ENCODE measurements around the gene KCNH2. TPM values are rescaled to one million over a fixed set of nuclear protein-coding genes. Genes with fewer than 3 reads are reported as not detected.

KCNH2 gene
- total RNA-seq, 1 donor from 2014 or later, result 0.37 TPM

DNA sequence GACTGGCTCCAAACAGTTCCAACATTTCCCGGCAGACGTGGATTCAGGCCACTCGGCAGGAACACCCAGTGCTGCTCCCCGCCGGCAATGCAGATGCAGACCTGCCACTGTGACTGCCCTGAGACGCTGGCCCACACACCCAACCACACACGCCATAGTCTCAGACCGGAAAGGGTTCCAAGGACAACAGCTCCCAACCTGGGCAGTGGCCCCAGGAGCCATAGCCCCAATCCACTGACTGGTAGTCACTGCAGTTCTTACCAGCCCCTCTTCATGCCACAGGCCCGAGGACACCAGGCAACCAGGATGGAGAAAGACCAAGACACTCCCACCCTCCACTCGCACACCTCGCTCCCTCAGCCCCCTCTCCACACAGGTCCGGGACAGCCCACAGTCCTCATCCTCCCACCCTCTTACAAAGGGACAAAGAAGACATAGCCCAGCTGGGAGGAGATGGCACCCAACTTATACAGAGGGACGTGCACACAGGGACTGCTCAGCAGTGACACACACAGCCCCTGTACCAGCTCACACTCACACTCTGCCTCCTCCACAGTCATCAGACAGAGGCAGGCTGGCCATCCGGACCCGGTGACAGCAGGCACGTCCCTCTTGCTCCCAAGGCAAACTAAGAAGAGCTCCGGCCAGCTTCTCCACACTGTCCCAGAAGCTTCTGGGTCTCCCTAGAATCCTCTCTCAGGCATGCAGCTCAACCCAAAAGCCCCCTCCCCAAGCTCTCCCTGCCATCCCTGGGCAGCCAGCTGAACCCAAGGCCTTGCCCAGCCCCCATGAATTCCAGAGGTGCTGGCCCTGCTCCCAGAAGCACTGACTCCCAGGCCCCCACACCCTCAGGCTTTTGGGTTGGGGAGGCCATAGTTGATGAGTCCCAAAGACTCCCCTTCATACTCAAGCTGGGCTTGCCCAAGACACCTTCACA lies 24.8 kb downstream of the KCNH2 start:
- Mint-ChIP-seq H3K27ac (no peak overlapping the region), H3K4me3 (no peak overlapping the region), H3K27me3 (peaks cover 21% of the 10 kb centered on the region), H3K4me1 (no peaks in the 10 kb centered on the region), H3K36me3 (ENCODE audit: low read depth) (no peaks in the 10 kb centered on the region), H3K9me3 (no peaks in the 10 kb centered on the region)
- intact Hi-C loops (cut with micrococcal nuclease), result no loop called here
- no peak for DNase-seq

DNA sequence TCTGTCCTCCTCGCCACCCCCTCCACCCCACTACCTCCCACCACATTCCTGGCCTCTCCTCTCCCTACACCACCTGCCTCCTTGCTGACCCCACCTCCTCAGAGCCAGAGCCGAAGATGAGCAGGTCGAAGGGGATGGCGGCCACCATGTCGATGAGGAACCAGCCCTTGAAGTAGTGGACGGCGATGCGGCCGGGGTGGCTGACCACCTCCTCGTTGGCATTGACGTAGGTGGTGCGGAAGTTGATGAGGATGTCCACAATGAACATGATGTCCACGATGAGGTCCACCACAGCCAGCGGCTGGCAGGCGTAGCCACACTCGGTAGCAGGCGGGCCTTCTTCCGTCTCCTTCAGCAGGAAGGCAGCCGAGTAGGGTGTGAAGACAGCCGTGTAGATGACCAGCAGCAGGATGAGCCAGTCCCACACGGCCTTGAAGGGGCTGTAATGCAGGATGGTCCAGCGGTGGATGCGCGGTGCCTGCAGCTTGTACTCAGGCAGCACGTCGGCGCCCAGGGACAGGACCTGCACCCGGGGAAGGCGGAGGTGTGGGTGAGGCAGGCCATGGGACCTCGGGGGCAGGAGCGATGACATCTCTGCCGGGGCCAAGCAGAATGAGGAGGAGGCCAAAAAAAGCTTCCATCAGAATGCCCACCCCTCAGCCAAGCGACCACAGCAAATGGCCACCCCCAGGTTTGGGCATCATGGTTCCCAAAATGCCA lies 25.6 kb downstream of the KCNH2 start:
- intact Hi-C loops (cut with micrococcal nuclease), result no loop called here
- H3K27me3 Mint-ChIP-seq, result peaks cover 22% of the 10 kb centered on the region
- no peak overlapping the region for H3K4me3 Mint-ChIP-seq
- H3K36me3 Mint-ChIP-seq (ENCODE audit: low read depth), result no peaks in the 10 kb centered on the region
- no peak overlapping the region for H3K27ac Mint-ChIP-seq
- DNase-seq, result no peak
- H3K4me1 Mint-ChIP-seq, result no peaks in the 10 kb centered on the region
- no peaks in the 10 kb centered on the region for H3K9me3 Mint-ChIP-seq

DNA sequence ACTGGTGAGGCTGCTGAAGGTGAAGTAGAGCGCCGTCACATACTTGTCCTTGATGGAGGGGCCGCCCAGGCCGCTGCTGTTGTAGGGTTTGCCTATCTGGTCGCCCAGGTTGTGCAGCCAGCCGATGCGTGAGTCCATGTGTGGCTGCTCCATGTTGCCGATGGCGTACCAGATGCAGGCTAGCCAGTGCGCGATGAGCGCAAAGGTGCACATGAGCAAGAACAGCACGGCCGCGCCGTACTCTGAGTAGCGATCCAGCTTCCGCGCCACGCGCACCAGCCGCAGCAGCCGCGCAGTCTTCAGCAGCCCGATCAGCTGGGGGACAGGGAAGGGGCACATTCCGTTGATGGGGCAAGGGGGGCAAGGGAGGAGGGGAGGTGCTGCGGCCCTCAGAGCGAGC lies 26.6 kb downstream of the KCNH2 start:
- H3K9me3 Mint-ChIP-seq, result no peaks in the 10 kb centered on the region
- H3K27ac Mint-ChIP-seq, result no peak overlapping the region
- intact Hi-C loops (cut with micrococcal nuclease), result no loop called here
- no peak for DNase-seq
- peaks cover 14% of the 10 kb centered on the region for H3K27me3 Mint-ChIP-seq
- no peak overlapping the region for H3K4me3 Mint-ChIP-seq
- H3K4me1 Mint-ChIP-seq, result no peaks in the 10 kb centered on the region
- no peaks in the 10 kb centered on the region for H3K36me3 Mint-ChIP-seq (ENCODE audit: low read depth)

DNA sequence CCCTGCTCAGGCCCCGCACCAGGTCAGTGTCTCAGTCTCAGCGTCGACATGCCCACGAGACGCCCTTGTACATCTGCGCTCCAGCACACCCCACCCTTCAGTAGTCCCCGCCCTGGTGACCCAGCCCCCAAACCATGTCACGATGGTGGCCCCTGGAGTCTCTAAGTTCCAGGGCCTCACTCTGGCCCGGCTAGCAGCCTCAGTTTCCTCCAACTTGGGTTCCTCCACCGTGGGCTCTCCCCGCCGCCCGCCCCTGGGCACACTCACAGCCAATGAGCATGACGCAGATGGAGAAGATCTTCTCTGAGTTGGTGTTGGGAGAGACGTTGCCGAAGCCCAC lies 27.0 kb downstream of the KCNH2 start:
- intact Hi-C loops (cut with micrococcal nuclease), result no loop called here
- DNase-seq, result no peak
- no peak overlapping the region for H3K4me3 Mint-ChIP-seq
- peaks cover 15% of the 10 kb centered on the region for H3K27me3 Mint-ChIP-seq
- no peaks in the 10 kb centered on the region for H3K9me3 Mint-ChIP-seq
- H3K4me1 Mint-ChIP-seq, result no peaks in the 10 kb centered on the region
- H3K36me3 Mint-ChIP-seq (ENCODE audit: low read depth), result no peaks in the 10 kb centered on the region
- no peak overlapping the region for H3K27ac Mint-ChIP-seq

DNA sequence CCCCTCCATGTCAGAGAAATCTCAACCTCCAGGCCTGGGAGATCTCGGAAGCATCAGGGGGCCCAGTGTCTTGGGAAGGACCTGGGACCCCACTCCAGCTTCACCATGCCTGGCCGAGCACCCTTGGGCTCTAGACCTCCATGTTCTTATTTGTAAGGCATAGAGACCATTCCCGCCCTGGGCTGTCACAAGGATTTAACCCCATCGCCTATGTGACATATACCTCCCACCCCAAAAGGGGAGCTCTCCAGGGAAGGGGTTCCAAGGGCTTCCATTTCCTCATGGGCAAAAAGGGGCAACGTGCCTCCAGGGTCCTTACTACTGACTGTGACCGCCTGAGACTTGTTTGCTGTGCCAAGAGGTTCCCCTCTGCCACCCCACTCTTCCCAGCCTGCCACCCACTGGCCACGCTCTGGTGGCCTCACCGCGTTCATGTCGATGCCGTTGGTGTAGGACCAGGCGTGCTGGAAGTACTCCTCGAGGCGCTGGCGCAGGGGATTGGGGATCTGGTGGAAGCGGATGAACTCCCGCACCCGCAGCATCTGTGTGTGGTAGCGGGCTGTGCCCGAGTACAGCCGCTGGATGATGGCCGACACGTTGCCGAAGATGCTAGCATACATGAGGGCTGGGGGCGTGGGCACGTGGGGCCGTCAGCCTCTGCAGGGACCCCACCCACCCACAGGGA lies 27.5 kb downstream of the KCNH2 start:
- Mint-ChIP-seq H3K36me3 (ENCODE audit: low read depth) (no peaks in the 10 kb centered on the region), H3K27me3 (peaks cover 13% of the 10 kb centered on the region), H3K4me3 (no peak overlapping the region), H3K4me1 (no peaks in the 10 kb centered on the region), H3K9me3 (no peaks in the 10 kb centered on the region), H3K27ac (no peak overlapping the region)
- intact Hi-C loops (cut with micrococcal nuclease), result no loop called here
- DNase-seq, result no peak

DNA sequence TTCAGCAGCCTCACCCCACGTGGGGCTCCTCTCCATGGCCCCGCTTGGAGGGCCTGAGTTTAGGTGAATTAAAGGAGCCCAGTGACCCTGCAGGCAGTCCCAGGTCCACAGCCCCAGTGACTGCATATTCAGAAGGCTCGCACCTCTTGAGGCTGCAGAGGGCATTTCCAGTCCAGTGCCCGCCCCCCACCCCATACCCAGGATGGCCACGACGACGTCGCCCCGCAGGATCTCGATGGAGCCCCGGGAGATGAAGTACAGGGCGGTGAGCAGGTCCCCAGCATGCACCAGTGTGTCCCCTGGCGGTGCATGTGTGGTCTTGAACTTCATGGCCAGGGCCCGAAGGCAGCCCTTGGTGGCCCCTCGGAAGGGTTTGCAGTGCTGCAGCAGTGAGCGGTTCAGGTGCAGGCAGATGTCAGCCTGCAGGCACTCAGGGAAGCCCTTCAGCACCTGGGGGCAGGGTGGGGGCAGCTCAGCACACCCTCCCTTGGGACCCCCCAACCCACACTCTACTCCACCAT lies 28.1 kb downstream of the KCNH2 start:
- no peak for DNase-seq
- intact Hi-C loops (cut with micrococcal nuclease), result no loop called here
- Mint-ChIP-seq H3K9me3 (no peaks in the 10 kb centered on the region), H3K36me3 (ENCODE audit: low read depth) (no peaks in the 10 kb centered on the region), H3K27me3 (peaks cover 13% of the 10 kb centered on the region), H3K4me1 (no peaks in the 10 kb centered on the region), H3K4me3 (no peak overlapping the region), H3K27ac (no peak overlapping the region)

DNA sequence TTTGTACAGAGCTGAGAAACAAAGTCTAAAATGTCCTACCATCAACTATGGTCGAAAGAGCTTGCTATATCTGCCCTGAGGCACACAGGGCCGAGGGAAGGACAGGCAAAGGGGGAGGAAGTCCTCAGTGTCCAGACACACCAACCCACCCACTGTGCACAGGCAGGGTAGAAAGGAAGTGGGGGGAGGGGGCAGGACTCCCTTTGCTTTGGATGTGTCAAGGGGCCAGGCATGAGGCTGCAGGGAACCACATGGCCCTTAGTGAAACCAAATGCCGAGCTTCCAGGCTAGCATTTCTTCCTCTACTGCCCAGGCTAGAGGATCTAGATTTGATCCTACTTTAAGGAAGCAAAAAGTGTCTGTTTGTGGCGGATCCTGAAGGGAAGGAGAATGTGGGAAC lies 28.6 kb downstream of the KCNH2 start:
- no peaks in the 10 kb centered on the region for H3K9me3 Mint-ChIP-seq
- no peaks in the 10 kb centered on the region for H3K36me3 Mint-ChIP-seq (ENCODE audit: low read depth)
- intact Hi-C loops (cut with micrococcal nuclease), result no loop called here
- peaks cover 13% of the 10 kb centered on the region for H3K27me3 Mint-ChIP-seq
- H3K27ac Mint-ChIP-seq, result no peak overlapping the region
- DNase-seq, result no peak
- no peaks in the 10 kb centered on the region for H3K4me1 Mint-ChIP-seq
- no peak overlapping the region for H3K4me3 Mint-ChIP-seq

DNA sequence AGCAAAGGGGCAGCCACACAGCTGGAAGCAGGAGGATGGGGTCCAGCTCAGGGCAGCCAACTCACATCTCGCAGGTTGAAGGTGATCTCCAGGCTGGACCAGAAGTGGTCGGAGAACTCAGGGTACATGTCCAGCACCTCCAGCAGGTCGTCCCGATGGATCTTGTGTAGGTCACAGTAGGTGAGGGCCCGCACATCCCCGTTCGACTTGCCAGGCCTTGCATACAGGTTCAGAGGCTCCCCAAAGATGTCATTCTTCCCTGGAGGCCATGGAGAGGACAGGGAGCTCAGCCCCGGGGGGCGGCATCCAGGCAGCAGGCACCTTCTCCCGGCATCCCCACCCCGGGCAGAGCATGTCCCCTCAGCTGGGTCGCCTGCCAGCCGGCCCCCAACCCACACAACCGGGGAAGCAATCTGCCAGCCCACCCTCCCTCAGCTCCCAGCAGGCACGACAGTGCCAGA lies 29.3 kb downstream of the KCNH2 start:
- no peak overlapping the region for H3K4me3 Mint-ChIP-seq
- intact Hi-C loops (cut with micrococcal nuclease), result no loop called here
- no peaks in the 10 kb centered on the region for H3K36me3 Mint-ChIP-seq (ENCODE audit: low read depth)
- H3K27me3 Mint-ChIP-seq, result peaks cover 13% of the 10 kb centered on the region
- no peaks in the 10 kb centered on the region for H3K9me3 Mint-ChIP-seq
- H3K27ac Mint-ChIP-seq, result no peak overlapping the region
- DNase-seq, result no peak
- H3K4me1 Mint-ChIP-seq, result no peaks in the 10 kb centered on the region

DNA sequence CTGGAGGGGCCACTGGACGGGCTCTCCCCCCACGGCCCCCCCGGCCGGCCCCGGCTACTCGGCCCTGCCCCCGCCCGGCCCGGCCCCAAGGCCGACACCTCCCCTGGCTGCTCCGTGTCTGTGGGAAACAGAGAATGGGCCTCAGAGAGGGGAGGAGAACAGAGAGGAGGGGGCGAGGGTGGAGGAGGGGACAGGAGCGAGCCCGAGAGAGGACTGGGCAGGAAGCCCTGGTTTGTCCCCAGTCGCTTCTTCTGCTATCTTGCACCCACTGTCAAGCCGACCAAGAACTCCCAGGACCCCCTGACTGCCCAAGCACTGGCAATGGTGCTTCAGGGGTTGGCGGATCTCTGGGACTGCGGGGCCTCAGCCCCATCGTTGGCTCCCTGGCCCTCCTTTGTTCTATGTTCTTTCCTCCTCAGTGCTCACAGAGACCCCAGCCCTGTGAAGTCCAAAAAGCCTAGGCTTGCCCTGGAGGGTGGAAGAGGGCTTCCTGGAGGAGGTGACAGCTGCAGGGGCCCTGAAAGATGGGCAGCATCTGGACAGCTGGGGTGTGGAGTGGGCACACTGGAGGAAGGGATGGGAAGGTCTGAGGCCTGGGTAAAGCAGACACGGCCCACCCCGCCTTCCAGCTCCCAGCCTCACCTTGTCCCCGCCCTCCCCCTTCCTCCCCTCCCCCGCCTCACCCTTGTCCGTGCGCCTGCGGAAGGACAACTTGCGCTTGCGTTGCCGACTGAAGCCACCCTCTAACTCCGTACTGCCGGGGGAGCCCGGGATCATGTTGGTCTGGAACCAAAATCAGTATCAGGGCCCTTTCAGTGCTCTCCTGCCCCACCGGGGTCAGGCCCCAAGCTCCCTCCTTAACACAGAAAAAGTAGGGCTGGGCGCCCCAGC lies 30.1 kb downstream of the KCNH2 start:
- no peak overlapping the region for H3K27ac Mint-ChIP-seq
- peaks cover 13% of the 10 kb centered on the region for H3K27me3 Mint-ChIP-seq
- H3K4me3 Mint-ChIP-seq, result no peak overlapping the region
- H3K9me3 Mint-ChIP-seq, result no peaks in the 10 kb centered on the region
- no peaks in the 10 kb centered on the region for H3K4me1 Mint-ChIP-seq
- H3K36me3 Mint-ChIP-seq (ENCODE audit: low read depth), result no peaks in the 10 kb centered on the region
- intact Hi-C loops (cut with micrococcal nuclease), result no loop called here
- no peak for DNase-seq

DNA sequence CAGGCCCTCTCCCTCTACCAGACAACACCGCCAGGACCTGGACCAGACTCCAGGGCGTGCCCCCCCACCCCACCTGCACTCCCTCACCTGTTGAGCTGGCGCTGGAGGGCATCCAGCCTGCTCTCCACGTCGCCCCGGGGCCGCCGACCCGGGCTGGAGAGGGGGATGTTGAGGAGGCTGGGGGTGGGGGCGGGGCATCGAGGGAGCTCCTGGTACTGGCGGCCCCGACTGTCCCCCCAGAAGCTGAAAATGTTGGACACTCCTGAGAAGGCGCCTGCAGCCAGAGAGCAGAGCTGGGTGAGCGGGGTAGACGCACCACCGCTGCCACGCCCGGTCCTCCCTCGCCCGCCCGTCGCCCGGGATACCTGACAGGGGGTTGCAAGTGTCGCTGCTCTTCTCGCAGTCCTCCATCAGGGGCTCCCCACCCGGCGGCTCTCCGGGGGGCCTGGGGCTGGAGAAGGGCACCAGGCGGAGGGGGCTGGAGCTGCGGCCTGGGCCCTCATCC lies 30.8 kb downstream of the KCNH2 start:
- Mint-ChIP-seq H3K27ac (no peak overlapping the region), H3K9me3 (no peaks in the 10 kb centered on the region), H3K4me3 (no peak overlapping the region), H3K36me3 (ENCODE audit: low read depth) (no peaks in the 10 kb centered on the region), H3K27me3 (peaks cover 13% of the 10 kb centered on the region), H3K4me1 (no peaks in the 10 kb centered on the region)
- intact Hi-C loops (cut with micrococcal nuclease), result no loop called here
- no peak for DNase-seq

DNA sequence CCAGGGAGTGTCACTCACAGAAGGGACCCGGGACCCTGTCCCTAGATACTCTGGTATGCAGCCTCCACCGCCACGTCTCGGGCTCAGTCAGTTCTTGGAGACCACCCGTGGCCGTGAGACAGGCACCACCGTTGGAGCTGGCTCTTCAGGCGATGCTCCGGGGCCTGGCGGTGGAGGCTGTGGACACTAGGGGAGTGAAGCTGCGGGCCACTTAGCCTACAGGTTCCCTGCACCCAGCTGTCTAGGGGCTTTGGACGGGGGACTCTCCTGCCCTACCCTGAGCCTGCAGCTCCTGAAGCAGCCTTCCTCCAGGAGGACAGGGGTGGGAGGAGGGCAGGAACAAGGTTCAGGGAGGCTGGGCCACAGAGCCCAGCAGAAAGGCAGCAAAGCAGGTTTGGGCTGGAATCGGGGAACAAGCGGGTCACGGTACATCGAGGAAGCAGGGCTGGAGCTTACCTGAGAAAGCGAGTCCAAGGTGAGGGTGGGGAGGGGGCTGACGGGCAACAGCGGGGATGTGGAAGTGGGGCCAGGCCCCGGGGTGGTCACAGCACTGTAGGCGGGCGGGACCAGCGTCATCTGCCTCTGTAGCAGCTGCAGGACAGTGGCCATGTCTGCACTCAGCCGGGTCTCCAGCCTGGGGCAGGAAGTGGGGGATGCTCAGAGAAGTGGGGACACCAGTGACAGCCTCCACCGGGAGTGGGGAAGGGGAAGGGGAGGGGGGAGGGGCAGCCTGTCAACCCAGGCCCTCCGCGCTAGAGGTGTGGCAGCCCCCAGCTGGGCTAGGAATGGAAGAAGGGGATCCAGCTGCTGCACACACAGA lies 31.5 kb downstream of the KCNH2 start:
- intact Hi-C loops (cut with micrococcal nuclease), result no loop called here
- H3K36me3 Mint-ChIP-seq (ENCODE audit: low read depth), result no peaks in the 10 kb centered on the region
- peaks cover 2% of the 10 kb centered on the region for H3K4me1 Mint-ChIP-seq
- no peaks in the 10 kb centered on the region for H3K9me3 Mint-ChIP-seq
- DNase-seq, result no peak
- no peak overlapping the region for H3K27ac Mint-ChIP-seq
- H3K27me3 Mint-ChIP-seq, result peaks cover 13% of the 10 kb centered on the region
- H3K4me3 Mint-ChIP-seq, result no peak overlapping the region

DNA sequence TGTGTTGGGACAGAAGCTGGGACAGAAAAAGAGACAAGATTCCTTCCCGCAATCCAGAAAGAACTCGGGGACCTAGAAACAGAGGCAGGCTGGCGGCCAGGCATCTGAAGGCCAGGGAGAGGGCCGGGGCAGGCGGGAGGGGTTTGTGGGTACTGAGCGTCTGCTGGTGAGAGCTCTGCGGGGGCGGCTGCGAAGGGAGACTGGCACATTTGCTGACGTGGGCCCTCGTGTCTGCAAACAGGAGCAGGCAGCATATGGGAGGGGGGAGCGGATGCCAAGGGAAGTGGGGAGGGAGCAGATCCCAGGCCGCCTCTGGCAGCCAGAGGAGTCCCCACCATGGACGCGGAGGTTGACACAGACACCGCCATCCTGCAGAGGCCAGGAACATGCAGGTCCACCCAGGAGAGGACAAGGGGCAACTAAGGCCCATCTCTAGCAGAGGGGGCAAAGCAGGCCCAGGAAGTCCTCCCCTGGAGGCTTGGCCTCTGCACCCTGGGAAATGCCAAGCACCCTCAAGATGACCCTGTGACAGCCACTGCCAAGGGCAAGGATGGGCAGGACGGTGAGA lies 32.2 kb downstream of the KCNH2 start:
- Mint-ChIP-seq H3K27me3 (peaks cover 13% of the 10 kb centered on the region), H3K27ac (no peak overlapping the region), H3K36me3 (ENCODE audit: low read depth) (no peaks in the 10 kb centered on the region), H3K4me1 (peaks cover 2% of the 10 kb centered on the region), H3K9me3 (no peaks in the 10 kb centered on the region), H3K4me3 (no peak overlapping the region)
- no peak for DNase-seq
- intact Hi-C loops (cut with micrococcal nuclease), result no loop called here

Data from activated CD4-positive, alpha-beta T cell treated with anti-CD3 and anti-CD28 coated beads, Interleukin-2, amount 10 ng/mL, durations not matched to agents 24 days and 14 days (primary cell).